A549 (cell line): ENCODE data around the gene RGS5. TPM values are rescaled to one million over a fixed set of nuclear protein-coding genes. Genes with fewer than 3 reads are reported as not detected.
A peak's percentile ranks its signal among the peaks of the same experiment; 100 is the strongest.

Experiments
- ATAC-seq, 2 experiments: fragments of 200-7000 bp in 1 of 2; fragments of >200 bp in 1 of 2; cut with Nextera tagmentation in 1 of 2; cut with Tn5 transposase in 1 of 2; 3 replicates each; pipeline versions ENCODE4 v1.8.0 to v1.9.1; 2018 to 2020; ENCODE audit warnings: mild to moderate bottlenecking in 1 of 2, moderate library complexity in 1 of 2
- CTCF ChIA-PET: fragments of 300-600 bp; sonication (Branson Sonifier 250); formaldehyde crosslinking; extraction: SDS; loops from one replicate; lab custom pipeline; 2021; ENCODE audit warnings: antibody characterized with exemption, inconsistent platforms; lab: Yijun Ruan, JAX
- POLR2A ChIA-PET: fragments of 350-600 bp; formaldehyde crosslinking; extraction: SDS; loops from one replicate; lab custom pipeline; 2021; ENCODE audit warnings: antibody characterized with exemption, inconsistent platforms; lab: Yijun Ruan, JAX
- DNase-seq, 2 experiments: peaks; one replicate each; pipeline versions ENCODE4 v3.0.0 to v3.0.0-alpha.2; 2011 to 2016; ENCODE audit warnings: low read depth in 1 of 2, low spot score in 1 of 2
- FAIRE-seq: peaks from 2 replicates; lab custom pipeline; 2011; peaks lifted over from hg19 to GRCh38; lab: Jason Lieb, UNC
- H3K27ac ChIP-seq, 2 experiments: fragments of >200 bp; sonication (Bioruptor Twin); formaldehyde crosslinking; 3 replicates each; pipeline ENCODE4 v1.5.1; 2016 to 2017
- H3K4me1 ChIP-seq: fragments of >200 bp; sonication (Bioruptor Twin); formaldehyde crosslinking; 3 replicates; pipeline ENCODE4 v1.6.1; 2016
- H3K4me2 ChIP-seq: fragments of >200 bp; sonication (Bioruptor Twin); formaldehyde crosslinking; 3 replicates; pipeline ENCODE4 v1.6.1; 2016
- H3K4me3 ChIP-seq: fragments of >200 bp; sonication (Bioruptor Twin); formaldehyde crosslinking; 3 replicates; pipeline ENCODE4 v1.5.1; 2016
- H3K9me3 ChIP-seq: fragments of >200 bp; sonication (Bioruptor Twin); formaldehyde crosslinking; 3 replicates; pipeline ENCODE4 v1.6.1; 2016
- BHLHE40 ChIP-seq: IDR thresholded peaks from 2 replicates; pipeline ENCODE4 v1.6.1; 2012; ENCODE audit warnings: low read depth, low read length, inconsistent platforms
- EHMT2 ChIP-seq: fragments of 200-600 bp; sonication (generic); IDR thresholded peaks from 2 replicates; pipeline ENCODE4 v1.6.1; 2016; ENCODE audit warnings: antibody characterized with exemption, low read depth, mild to moderate bottlenecking, moderate library complexity
- FOSB ChIP-seq: fragments of 250-450 bp; sonication (Bioruptor Pico); IDR thresholded peaks from 2 replicates; pipeline ENCODE4 v1.5.0; 2020; ENCODE audit warnings: mild to moderate bottlenecking, moderate library complexity
- HDAC2 ChIP-seq: fragments of 200-600 bp; sonication (generic); IDR thresholded peaks from 2 replicates; pipeline ENCODE4 v1.6.1; 2016
- HES2 ChIP-seq: fragments of >200 bp; sonication (Bioruptor Twin); formaldehyde crosslinking; IDR thresholded peaks from 2 replicates; pipeline ENCODE4 v1.6.1; 2016
- HMGXB4 ChIP-seq: fragments of 250-450 bp; sonication (Bioruptor Pico); IDR thresholded peaks from 2 replicates; pipeline ENCODE4 v1.5.0; 2021; ENCODE audit warnings: mild to moderate bottlenecking, moderate library complexity, borderline replicate concordance
- HOXA7 ChIP-seq: fragments of 250-450 bp; sonication (Bioruptor Pico); IDR thresholded peaks from 2 replicates; pipeline ENCODE4 v1.5.0; 2020; ENCODE audit warnings: mild to moderate bottlenecking, moderate library complexity
- HOXB13 ChIP-seq: fragments of 250-450 bp; sonication (Bioruptor Pico); IDR thresholded peaks from 2 replicates; pipeline ENCODE4 v1.5.0; 2020; ENCODE audit warnings: low read depth, mild to moderate bottlenecking, moderate library complexity
- HOXB5 ChIP-seq: fragments of 250-450 bp; sonication (Bioruptor Pico); IDR thresholded peaks from 2 replicates; pipeline ENCODE4 v1.5.0; 2020; ENCODE audit warnings: mild to moderate bottlenecking, moderate library complexity
- JUNB ChIP-seq: fragments of >200 bp; sonication (Bioruptor Twin); formaldehyde crosslinking; IDR thresholded peaks from 2 replicates; pipeline ENCODE4 v1.6.1; 2016
- KDM1A ChIP-seq: fragments of 200-600 bp; sonication (generic); IDR thresholded peaks from 2 replicates; pipeline ENCODE4 v1.6.1; 2016; ENCODE audit warnings: low read depth, mild to moderate bottlenecking
- KDM5A ChIP-seq: fragments of 200-600 bp; sonication (generic); IDR thresholded peaks from 2 replicates; pipeline ENCODE4 v1.6.1; 2016; ENCODE audit warnings: antibody characterized with exemption, mild to moderate bottlenecking
- MAFK ChIP-seq: fragments of 450-650 bp; IDR thresholded peaks from 2 replicates; pipeline ENCODE4 v1.6.1; 2014; ENCODE audit not compliant: partially characterized antibody
- MAZ ChIP-seq: fragments of 150-350 bp; IDR thresholded peaks from 2 replicates; pipeline ENCODE4 v1.6.1; 2014; ENCODE audit warnings: antibody characterized with exemption, low read depth, low read length, borderline replicate concordance
- MYC ChIP-seq: IDR thresholded peaks from 2 replicates; pipeline ENCODE4 v1.6.1; 2012; ENCODE audit warnings: mild to moderate bottlenecking, inconsistent platforms, low read length, improper control_type of control experiment, borderline replicate concordance
- NR3C1 ChIP-seq: fragments of >200 bp; sonication (Bioruptor Twin); formaldehyde crosslinking; IDR thresholded peaks from 3 replicates; pipeline ENCODE4 v1.6.1; 2017
- PBX3 ChIP-seq: IDR thresholded peaks from 2 replicates; pipeline ENCODE4 v1.6.1; 2012
- PHF8 ChIP-seq: fragments of 200-600 bp; sonication (generic); IDR thresholded peaks from 2 replicates; pipeline ENCODE4 v1.6.1; 2016; ENCODE audit warnings: low read depth, mild to moderate bottlenecking, antibody characterized with exemption, moderate library complexity, borderline replicate concordance
- POLR2AphosphoS2 ChIP-seq: conservative IDR thresholded peaks from 2 replicates; pipeline ENCODE4 v1.6.1; 2012; ENCODE audit warnings: low read length, improper control_type of control experiment, inconsistent platforms
- REST ChIP-seq: fragments of 200-600 bp; sonication (generic); IDR thresholded peaks from 2 replicates; pipeline ENCODE4 v1.6.1; 2016; ENCODE audit warnings: antibody characterized with exemption, mild to moderate bottlenecking, moderate library complexity
- USF2 ChIP-seq: fragments of 450-650 bp; IDR thresholded peaks from 2 replicates; pipeline ENCODE4 v1.6.1; 2014; ENCODE audit warnings: antibody characterized with exemption
- ZFP36 ChIP-seq: fragments of 450-650 bp; IDR thresholded peaks from 2 replicates; pipeline ENCODE4 v1.6.1; 2014; ENCODE audit warnings: borderline replicate concordance; ENCODE audit not compliant: partially characterized antibody
- WGBS: methylation state at CpG from one replicate; pipeline ENCODE4 v1.1.6; 2017; ENCODE audit errors: missing lambda C conversion rate; 5-methylcytosine and 5-hydroxymethylcytosine counted together
- polyA minus RNA-seq: library from RNA; depleted of rRNA, polyadenylated mRNA; stranded (reverse); fragments of >200 nt; gene quantifications from 2 replicates; pipeline ENCODE4 v1.2.3, GENCODE V29; 2011; rRNA and poly(A)+ RNA removed
- polyA plus RNA-seq, 4 experiments: library from polyadenylated mRNA; depleted of rRNA in 3 of 4; stranded (reverse); fragments of >200 nt; fragmentation: RNase III in 1 of 4; extraction: RNeasy Plus Mini Kit Qiagen cat#74134 plus additional on column Dnase treatment in 1 of 4; gene quantifications; 2 replicates in 3 of 4; 3 replicates in 1 of 4; pipeline ENCODE4 v1.2.3, GENCODE V29; 2011 to 2017

Gene RGS5
- polyA plus RNA-seq (2011; rRNA removed) (6.5 TPM in 2 replicates), polyA plus RNA-seq (2017; fragmentation: RNase III; extraction: RNeasy Plus Mini Kit Qiagen cat#74134 plus additional on column Dnase treatment) (2.1 to 2.6 TPM (median 2.2 TPM) in 3 replicates), polyA minus RNA-seq (1.4 and 3.1 TPM in 2 replicates)
- 0.52 and 0.67 TPM in 2 replicates for polyA plus RNA-seq (2012; cell fraction: cytosol; rRNA removed)
- polyA plus RNA-seq (2012; cell fraction: nucleus; rRNA removed), result 0.11 and 0.37 TPM in 2 replicates

GRCh38 chr1:163202833-163203451, at the start of gene RGS5:
Gene RGS5 (minus strand): TSS chr1:163202916. CDS start chr1:163202835, 81 bp downstream.
- Histone ChIP-seq H3K4me1 (no peaks in the 10 kb centered on the region), H3K9me3 (no peaks in the 10 kb centered on the region), H3K27ac (no peak within 1 kb of the TSS), H3K4me3 (no peak within 1 kb of the TSS), H3K4me2 (no peak within 1 kb of the TSS)
- no peak for DNase-seq
- ATAC-seq, result peak; percentile 24 to 38; a peak in 3 of 6 replicates
- no peak for TF ChIP-seq MAFK
- no peak for TF ChIP-seq BHLHE40
- TF ChIP-seq PHF8, result no peak
- TF ChIP-seq HMGXB4, result no peak
- TF ChIP-seq MAZ, result no peak
- no peak for TF ChIP-seq HDAC2
- TF ChIP-seq USF2, result no peak
- TF ChIP-seq PBX3, result no peak
- no peak for TF ChIP-seq HOXB13
- no peak for TF ChIP-seq HOXB5 (CRISPR knock-in tag)
- CTCF ChIA-PET, result interaction anchor here (0.5 to 2.8 kb wide), 2 partner anchors 28 to 210 kb away, joined by 3 to 10 read pairs; no protein-coding TSS in a partner anchor
- 38% methylated on average over 4 of the region's 4 CpGs for WGBS
- POLR2A ChIA-PET, result no interaction called here
- no peak for FAIRE-seq

GRCh38 chr1:163250382-163250974, 47.8 kb upstream of the RGS5 start:
- Histone ChIP-seq H3K4me3 (no peak overlapping the region), H3K4me1 (no peaks in the 10 kb centered on the region), H3K4me2 (no peak overlapping the region), H3K9me3 (no peaks in the 10 kb centered on the region), H3K27ac (no peak overlapping the region)
- TF ChIP-seq KDM5A, result no peak
- no peak for TF ChIP-seq MYC
- no peak for ATAC-seq
- WGBS, result 40% methylated on average over 2 of the region's 2 CpGs
- no peak for FAIRE-seq
- DNase-seq, result no peak
- ChIA-PET CTCF (no interaction called here), POLR2A (no interaction called here)

GRCh38 chr1:163248064-163248463, 45.3 kb upstream of the RGS5 start:
- CTCF ChIA-PET, result no interaction called here
- Histone ChIP-seq H3K27ac (no peak overlapping the region), H3K4me3 (no peak overlapping the region), H3K4me2 (no peak overlapping the region), H3K4me1 (no peaks in the 10 kb centered on the region), H3K9me3 (no peaks in the 10 kb centered on the region)
- no peak for DNase-seq
- ATAC-seq, result no peak
- POLR2A ChIA-PET, result no interaction called here
- FAIRE-seq, result no peak
- TF ChIP-seq JUNB, result no peak
- no peak for TF ChIP-seq PHF8
- TF ChIP-seq PBX3, result no peak
- no peak for TF ChIP-seq HDAC2
- no peak for TF ChIP-seq NR3C1
- no peak for TF ChIP-seq BHLHE40
- TF ChIP-seq REST, result no peak
- TF ChIP-seq MYC, result no peak
- no peak for TF ChIP-seq KDM5A
- TF ChIP-seq KDM1A, result no peak
- TF ChIP-seq FOSB (CRISPR knock-in tag), result no peak
- TF ChIP-seq POLR2AphosphoS2, result no peak
- no peak for TF ChIP-seq ZFP36
- no peak for TF ChIP-seq HOXB13
- TF ChIP-seq HES2, result no peak
- no peak for TF ChIP-seq HOXA7 (CRISPR knock-in tag)
- TF ChIP-seq EHMT2, result no peak
